Measurements from ENCODE around the gene DAPK2. TPM values are rescaled to one million over a fixed set of nuclear protein-coding genes. Genes with fewer than 3 reads are reported as not detected.

DAPK2 gene
- total RNA-seq, 1 donor: 23.5 TPM

GRCh38 chr15:63947228-63947627, 99.1 kb downstream of the DAPK2 start:
- no peak overlapping the region for H3K4me2 ChIP-seq (ENCODE audit: insufficient read depth, low read length)
- H3K27me3 ChIP-seq (ENCODE audit: insufficient read depth, low read length): no peaks in the 10 kb centered on the region
- H2AFZ ChIP-seq (ENCODE audit: low read length): no peak overlapping the region
- H3K4me3 ChIP-seq (ENCODE audit: insufficient read depth, low read length): no peak overlapping the region
- no peaks in the 10 kb centered on the region for H4K20me1 ChIP-seq (ENCODE audit: insufficient read depth, low read length)
- no peaks in the 10 kb centered on the region for H3K36me3 ChIP-seq (ENCODE audit: insufficient read depth, low read length)
- H3K9me3 ChIP-seq (ENCODE audit: low read depth, low read length): no peaks in the 10 kb centered on the region
- TF ChIP-seq CTCF (IDR thresholded peaks at IDR 0.05; ENCODE audit: extremely low read depth, low read depth, low read length): no peak
- no peaks in the 10 kb centered on the region for H3K79me2 ChIP-seq (ENCODE audit: insufficient read depth, low read length)
- no peak overlapping the region for H3K27ac ChIP-seq (ENCODE audit: low read depth, low read length)
- H3K4me1 ChIP-seq (ENCODE audit: insufficient read depth, low read length): peaks cover 22% of the 10 kb centered on the region
- no peak for DNase-seq (ENCODE audit: insufficient read length, low spot score, missing footprints)

- H3K36me3 ChIP-seq (ENCODE audit: insufficient read depth, low read length): no peaks in the 10 kb centered on the region
- no peak for DNase-seq (ENCODE audit: insufficient read length, low spot score, missing footprints)
- H3K4me2 ChIP-seq (ENCODE audit: insufficient read depth, low read length): no peak overlapping the region
- no peak overlapping the region for H3K27ac ChIP-seq (ENCODE audit: low read depth, low read length)
- no peak overlapping the region for H2AFZ ChIP-seq (ENCODE audit: low read length)
- peaks cover 16% of the 10 kb centered on the region for H3K4me1 ChIP-seq (ENCODE audit: insufficient read depth, low read length)
- no peaks in the 10 kb centered on the region for H3K9me3 ChIP-seq (ENCODE audit: low read depth, low read length)
- no peaks in the 10 kb centered on the region for H3K27me3 ChIP-seq (ENCODE audit: insufficient read depth, low read length)
- H3K79me2 ChIP-seq (ENCODE audit: insufficient read depth, low read length): no peaks in the 10 kb centered on the region
- TF ChIP-seq CTCF (IDR thresholded peaks at IDR 0.05; ENCODE audit: extremely low read depth, low read depth, low read length): no peak
- H4K20me1 ChIP-seq (ENCODE audit: insufficient read depth, low read length): no peaks in the 10 kb centered on the region
- no peak overlapping the region for H3K4me3 ChIP-seq (ENCODE audit: insufficient read depth, low read length)
These were observed 99.7 kb downstream of the DAPK2 start for GRCh38 chr15:63946524-63947065.

- no peak overlapping the region for H2AFZ ChIP-seq (ENCODE audit: low read length)
- no peaks in the 10 kb centered on the region for H3K9me3 ChIP-seq (ENCODE audit: low read depth, low read length)
- H3K4me3 ChIP-seq (ENCODE audit: insufficient read depth, low read length): no peak overlapping the region
- DNase-seq (ENCODE audit: insufficient read length, low spot score, missing footprints): no peak
- no peaks in the 10 kb centered on the region for H3K36me3 ChIP-seq (ENCODE audit: insufficient read depth, low read length)
- no peak for TF ChIP-seq CTCF (IDR thresholded peaks at IDR 0.05; ENCODE audit: extremely low read depth, low read depth, low read length)
- H3K4me1 ChIP-seq (ENCODE audit: insufficient read depth, low read length): peaks cover 9% of the 10 kb centered on the region
- H4K20me1 ChIP-seq (ENCODE audit: insufficient read depth, low read length): no peaks in the 10 kb centered on the region
- no peak overlapping the region for H3K27ac ChIP-seq (ENCODE audit: low read depth, low read length)
- no peaks in the 10 kb centered on the region for H3K27me3 ChIP-seq (ENCODE audit: insufficient read depth, low read length)
- no peak overlapping the region for H3K4me2 ChIP-seq (ENCODE audit: insufficient read depth, low read length)
- no peaks in the 10 kb centered on the region for H3K79me2 ChIP-seq (ENCODE audit: insufficient read depth, low read length)
These were observed 100.4 kb downstream of the DAPK2 start for GRCh38 chr15:63945838-63946298.

GRCh38 chr15:63945007-63945788, 101.1 kb downstream of the DAPK2 start:
- peaks cover 2% of the 10 kb centered on the region for H3K4me1 ChIP-seq (ENCODE audit: insufficient read depth, low read length)
- no peaks in the 10 kb centered on the region for H3K27me3 ChIP-seq (ENCODE audit: insufficient read depth, low read length)
- H4K20me1 ChIP-seq (ENCODE audit: insufficient read depth, low read length): no peaks in the 10 kb centered on the region
- peak overlapping the region; percentile 70 for H2AFZ ChIP-seq (ENCODE audit: low read length)
- no peaks in the 10 kb centered on the region for H3K79me2 ChIP-seq (ENCODE audit: insufficient read depth, low read length)
- no peak overlapping the region for H3K4me3 ChIP-seq (ENCODE audit: insufficient read depth, low read length)
- H3K9me3 ChIP-seq (ENCODE audit: low read depth, low read length): no peaks in the 10 kb centered on the region
- DNase-seq (ENCODE audit: insufficient read length, low spot score, missing footprints): peak; percentile 94
- H3K27ac ChIP-seq (ENCODE audit: low read depth, low read length): no peak overlapping the region
- H3K4me2 ChIP-seq (ENCODE audit: insufficient read depth, low read length): peak overlapping the region; percentile 40
- peak; percentile 97 for TF ChIP-seq CTCF (IDR thresholded peaks at IDR 0.05; ENCODE audit: extremely low read depth, low read depth, low read length)
- no peaks in the 10 kb centered on the region for H3K36me3 ChIP-seq (ENCODE audit: insufficient read depth, low read length)
